RWPE1 (cell line): ENCODE measurements around the gene BRIP1.
"Not testable (repeated sequence)": the region's sequence is repeated elsewhere in the genome, so short reads cannot be mapped to it uniquely, and the experiment has no call there.

Source experiments
- CTCF ChIA-PET: fragments of 350-600 bp; sonication (Branson Sonifier 250); formaldehyde crosslinking; extraction: SDS; loops from one replicate; lab custom pipeline; 2021; lab: Yijun Ruan, JAX
- POLR2A ChIA-PET: fragments of 400-600 bp; formaldehyde crosslinking; extraction: SDS; loops from one replicate; lab custom pipeline; 2020; ENCODE audit warnings: antibody characterized with exemption; ENCODE audit not compliant: low non-redundant PET; lab: Yijun Ruan, JAX
- DNase-seq: peaks from one replicate; pipeline ENCODE4 v3.0.0; 2012; ENCODE audit warnings: low spot score
- H3K27ac ChIP-seq: fragments of 450-650 bp; 2 replicates; pipeline ENCODE4 v1.5.1; 2017
- TF ChIP-seq, protein P1 (sequence below): fragments of 450-650 bp; conservative IDR thresholded peaks from 2 replicates; pipeline ENCODE4 v1.5.1; 2017; ENCODE audit warnings: low read depth, mild to moderate bottlenecking

Gene BRIP1

DNA sequence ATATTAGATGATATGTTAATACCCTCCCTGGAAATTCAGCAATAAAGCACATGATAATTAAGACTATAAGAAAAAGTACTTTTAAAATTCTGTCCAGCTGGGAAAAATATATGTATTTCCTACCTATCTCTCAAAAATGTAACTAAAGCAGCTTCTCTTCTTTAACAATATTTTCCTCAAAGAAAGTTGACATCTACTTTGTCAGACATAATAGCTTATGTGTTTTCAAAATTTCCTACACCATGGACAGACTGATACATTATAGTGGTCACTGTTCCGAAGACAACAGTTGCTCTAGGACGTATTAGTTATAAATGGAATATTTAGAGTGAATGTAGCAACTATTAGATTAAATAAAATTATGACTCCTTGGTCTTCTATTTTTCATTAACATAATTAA lies 140.9 kb downstream of the BRIP1 start:
- DNase-seq: no peak
- ChIA-PET CTCF (no interaction called here), POLR2A (no interaction called here)
- no peak overlapping the region for H3K27ac ChIP-seq
- TF ChIP-seq, protein P1, sequence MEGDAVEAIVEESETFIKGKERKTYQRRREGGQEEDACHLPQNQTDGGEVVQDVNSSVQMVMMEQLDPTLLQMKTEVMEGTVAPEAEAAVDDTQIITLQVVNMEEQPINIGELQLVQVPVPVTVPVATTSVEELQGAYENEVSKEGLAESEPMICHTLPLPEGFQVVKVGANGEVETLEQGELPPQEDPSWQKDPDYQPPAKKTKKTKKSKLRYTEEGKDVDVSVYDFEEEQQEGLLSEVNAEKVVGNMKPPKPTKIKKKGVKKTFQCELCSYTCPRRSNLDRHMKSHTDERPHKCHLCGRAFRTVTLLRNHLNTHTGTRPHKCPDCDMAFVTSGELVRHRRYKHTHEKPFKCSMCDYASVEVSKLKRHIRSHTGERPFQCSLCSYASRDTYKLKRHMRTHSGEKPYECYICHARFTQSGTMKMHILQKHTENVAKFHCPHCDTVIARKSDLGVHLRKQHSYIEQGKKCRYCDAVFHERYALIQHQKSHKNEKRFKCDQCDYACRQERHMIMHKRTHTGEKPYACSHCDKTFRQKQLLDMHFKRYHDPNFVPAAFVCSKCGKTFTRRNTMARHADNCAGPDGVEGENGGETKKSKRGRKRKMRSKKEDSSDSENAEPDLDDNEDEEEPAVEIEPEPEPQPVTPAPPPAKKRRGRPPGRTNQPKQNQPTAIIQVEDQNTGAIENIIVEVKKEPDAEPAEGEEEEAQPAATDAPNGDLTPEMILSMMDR: no peak

DNA sequence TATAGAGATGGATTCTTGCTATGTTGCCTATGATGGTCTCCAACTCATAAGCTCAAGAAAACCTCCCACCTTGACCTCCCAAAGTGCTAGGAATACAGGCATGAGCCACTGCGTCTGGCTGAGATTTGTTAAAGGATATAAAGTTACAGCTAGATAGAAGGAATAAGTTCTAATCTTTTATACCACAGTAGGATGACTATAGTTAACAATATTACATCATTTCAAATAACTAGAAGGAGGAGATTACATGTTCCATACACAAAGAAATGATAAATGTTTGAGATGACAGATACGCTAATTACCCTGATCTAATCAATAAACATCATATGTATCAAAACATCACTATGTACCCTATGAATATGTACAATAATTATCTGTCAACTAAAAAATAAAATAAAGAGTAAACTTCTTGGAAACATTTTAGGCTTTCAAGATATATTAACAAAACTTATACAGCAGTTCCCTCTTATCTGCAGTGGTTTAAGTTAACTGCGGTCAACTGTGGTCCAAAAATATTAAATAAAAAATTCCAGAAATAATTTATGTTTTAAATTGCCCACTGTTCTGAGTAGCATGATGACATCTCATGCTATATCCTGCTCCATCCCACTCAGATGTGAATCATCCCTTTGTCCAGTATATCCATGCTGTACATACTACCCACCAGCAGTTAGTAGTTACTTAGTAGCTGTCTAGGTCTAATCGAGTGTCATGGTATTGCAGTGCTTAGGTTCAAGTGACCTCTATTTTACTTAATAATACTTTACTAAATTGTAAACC lies 143.1 kb downstream of the BRIP1 start:
- ChIA-PET POLR2A (no interaction called here), CTCF (no interaction called here)
- DNase-seq: no peak

DNA sequence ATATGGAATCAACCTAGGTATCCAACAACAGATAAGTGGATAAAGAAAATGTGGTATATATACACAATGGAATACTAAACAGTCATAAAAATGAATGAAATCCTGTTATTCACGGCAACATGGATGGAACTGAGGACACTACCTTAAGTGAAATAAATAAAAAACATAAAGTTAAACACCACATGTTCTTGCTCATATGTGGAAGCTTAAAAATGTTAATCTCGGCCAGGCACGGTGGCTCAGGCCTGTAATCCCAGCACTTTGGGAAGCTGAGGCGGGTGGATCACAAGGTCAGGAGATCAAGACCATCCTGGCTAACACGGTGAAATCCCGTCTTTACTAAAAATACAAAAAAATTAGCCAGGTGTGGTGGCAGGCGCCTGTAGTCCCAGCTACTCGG lies 144.1 kb downstream of the BRIP1 start:
- POLR2A ChIA-PET, CTCF ChIA-PET, DNase-seq: not testable (repeated sequence)

More for the DNA sequence above, 143.1 kb downstream of the BRIP1 start:
- H3K27ac ChIP-seq: no peak overlapping the region
- TF ChIP-seq, protein P1: no peak

DNA sequence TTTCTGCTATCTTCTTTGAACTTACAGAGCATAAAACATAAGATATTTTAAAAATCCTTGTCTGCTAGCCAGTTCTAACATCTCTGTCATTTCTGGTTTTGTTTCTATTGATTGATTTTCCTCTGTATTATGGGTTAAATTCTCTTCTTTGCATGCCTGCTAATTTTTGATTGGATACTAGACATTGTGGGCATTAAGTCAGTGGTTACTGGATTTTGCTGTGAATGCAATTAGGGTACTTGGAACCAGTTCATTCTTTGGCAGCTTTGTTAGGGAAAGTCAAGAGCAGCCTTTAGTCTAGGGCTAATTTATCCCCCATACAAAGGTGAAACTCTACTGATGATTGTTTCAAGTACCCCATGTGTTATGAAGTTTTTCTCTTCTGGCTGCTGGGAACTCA lies 145.3 kb downstream of the BRIP1 start:
- no peak overlapping the region for H3K27ac ChIP-seq
- TF ChIP-seq, protein P1: no peak
- no peak for DNase-seq
- POLR2A ChIA-PET: no interaction called here
- CTCF ChIA-PET: no interaction called here

More for the DNA sequence above, 144.1 kb downstream of the BRIP1 start:
- not testable (repeated sequence) for H3K27ac ChIP-seq

DNA sequence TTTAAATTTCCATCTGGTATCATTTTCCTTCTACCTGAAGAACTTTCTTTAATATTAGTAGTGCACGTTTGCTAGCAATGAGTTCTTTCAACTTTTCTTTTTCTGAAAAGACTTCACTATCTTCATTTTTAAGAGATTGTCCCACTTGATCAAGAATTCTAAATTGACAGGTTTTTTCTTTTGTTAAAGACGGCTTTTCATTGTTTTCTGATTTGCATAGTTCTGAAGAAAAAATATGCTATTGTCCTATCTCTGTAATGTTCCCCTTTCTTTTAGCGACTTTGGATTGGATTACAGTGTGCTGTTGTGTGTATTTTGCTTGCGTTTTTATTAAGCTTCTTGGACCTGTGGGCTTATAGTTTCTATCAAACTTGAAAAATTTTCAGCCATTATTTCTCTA lies 146.0 kb downstream of the BRIP1 start:
- CTCF ChIA-PET: no interaction called here
- POLR2A ChIA-PET: no interaction called here
- TF ChIP-seq, protein P1: no peak
- no peak for DNase-seq
- H3K27ac ChIP-seq: no peak overlapping the region

DNA sequence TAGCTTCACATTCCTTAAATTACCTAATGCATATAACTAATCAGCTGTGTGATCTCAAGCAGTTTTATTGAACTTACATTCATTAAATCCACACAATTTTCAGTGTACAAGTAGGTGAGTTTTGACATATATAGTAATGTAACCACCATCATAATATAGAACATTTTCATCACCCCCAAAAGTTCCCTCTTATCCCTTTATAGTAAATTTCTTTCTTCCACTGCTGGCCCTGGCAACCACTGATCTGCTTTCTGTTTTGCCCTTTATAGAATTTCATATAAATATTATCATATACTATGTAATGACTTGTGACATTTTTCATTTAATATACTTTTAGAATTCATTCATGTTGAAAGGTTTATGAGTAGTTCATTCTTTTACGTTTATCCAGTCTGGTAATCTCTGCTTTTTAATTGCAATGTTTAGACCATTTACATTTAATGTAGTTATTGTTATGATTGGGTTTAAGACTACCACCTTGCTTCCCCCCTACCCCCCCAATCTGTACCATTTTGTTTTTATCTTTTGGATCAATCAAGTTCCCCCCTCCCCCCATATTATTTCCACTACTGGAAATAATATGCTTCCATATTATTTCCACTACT lies 147.0 kb downstream of the BRIP1 start:
- H3K27ac ChIP-seq: no peak overlapping the region
- TF ChIP-seq, protein P1: no peak
- POLR2A ChIA-PET: no interaction called here
- CTCF ChIA-PET: interaction anchor here (0.6 kb wide), 2 partner anchors 249 to 1511 kb away, joined by 3 read pairs; no protein-coding TSS in a partner anchor
- no peak for DNase-seq

DNA sequence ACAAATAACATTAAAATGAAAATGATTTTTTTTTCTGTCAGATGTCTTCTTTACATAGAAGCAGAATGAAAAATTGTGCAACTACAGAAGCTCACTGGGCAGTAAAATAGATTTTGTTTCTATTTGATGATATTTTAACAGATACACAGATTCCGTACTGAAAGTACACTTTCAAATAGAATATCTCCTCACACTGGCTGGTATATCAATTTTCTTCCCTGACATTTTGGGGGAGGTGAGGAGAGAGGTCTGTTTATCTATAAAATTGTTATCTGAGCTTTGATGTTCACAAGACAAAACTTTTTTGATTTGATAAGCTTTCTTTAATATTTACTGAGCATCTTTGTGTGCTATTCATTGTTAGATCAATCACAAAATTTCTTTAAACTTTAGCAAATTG lies 148.0 kb downstream of the BRIP1 start:
- H3K27ac ChIP-seq: no peak overlapping the region
- TF ChIP-seq, protein P1: no peak
- ChIA-PET POLR2A (no interaction called here), CTCF (no interaction called here)
- no peak for DNase-seq
